ENCODE data around the gene RFC3.

DNA sequence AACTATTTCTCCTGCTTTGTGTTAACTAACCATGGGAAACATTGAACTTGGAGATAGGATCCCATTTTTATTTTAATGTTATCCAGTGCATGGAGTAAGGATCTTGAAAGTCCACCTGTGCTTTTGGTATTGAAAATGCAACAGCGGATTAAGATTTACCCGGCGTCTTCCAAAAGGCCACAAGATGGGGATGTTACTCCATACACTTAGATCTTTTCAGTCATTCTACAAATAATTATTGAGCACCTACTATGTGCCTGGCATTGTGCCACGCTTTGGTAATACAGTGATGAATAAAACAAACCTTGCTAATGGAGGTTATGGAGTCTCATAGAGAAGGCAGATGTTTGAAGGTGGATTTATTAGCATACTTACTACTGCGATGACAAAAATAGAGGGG is 56.9 kb downstream of the RFC3 start:
- TF ChIP-seq, protein P1, sequence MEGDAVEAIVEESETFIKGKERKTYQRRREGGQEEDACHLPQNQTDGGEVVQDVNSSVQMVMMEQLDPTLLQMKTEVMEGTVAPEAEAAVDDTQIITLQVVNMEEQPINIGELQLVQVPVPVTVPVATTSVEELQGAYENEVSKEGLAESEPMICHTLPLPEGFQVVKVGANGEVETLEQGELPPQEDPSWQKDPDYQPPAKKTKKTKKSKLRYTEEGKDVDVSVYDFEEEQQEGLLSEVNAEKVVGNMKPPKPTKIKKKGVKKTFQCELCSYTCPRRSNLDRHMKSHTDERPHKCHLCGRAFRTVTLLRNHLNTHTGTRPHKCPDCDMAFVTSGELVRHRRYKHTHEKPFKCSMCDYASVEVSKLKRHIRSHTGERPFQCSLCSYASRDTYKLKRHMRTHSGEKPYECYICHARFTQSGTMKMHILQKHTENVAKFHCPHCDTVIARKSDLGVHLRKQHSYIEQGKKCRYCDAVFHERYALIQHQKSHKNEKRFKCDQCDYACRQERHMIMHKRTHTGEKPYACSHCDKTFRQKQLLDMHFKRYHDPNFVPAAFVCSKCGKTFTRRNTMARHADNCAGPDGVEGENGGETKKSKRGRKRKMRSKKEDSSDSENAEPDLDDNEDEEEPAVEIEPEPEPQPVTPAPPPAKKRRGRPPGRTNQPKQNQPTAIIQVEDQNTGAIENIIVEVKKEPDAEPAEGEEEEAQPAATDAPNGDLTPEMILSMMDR (conservative IDR thresholded peaks at IDR 0.05; ENCODE audit: low read length): 0 out of 2 replicates have a peak, but pooled peaks have one; percentile 20
- TF ChIP-seq EZH2phosphoT487 (IDR thresholded peaks at IDR 0.05; ENCODE audit: borderline replicate concordance): no peak

Measured in Loucy (cell line).